GM23338 (cell line): Measurements from ENCODE around the gene IFITM10. TPM values are rescaled to one million over a fixed set of nuclear protein-coding genes. Genes with fewer than 3 reads are reported as not detected.
"Not testable (repeated sequence)": the region's sequence is repeated elsewhere in the genome, so short reads cannot be mapped to it uniquely, and the experiment has no call there.

Experiments
- ATAC-seq: fragments of 200-7000 bp; cut with Tn5 transposase; 3 replicates; pipeline ENCODE4 v1.9.1; 2020
- DNase-seq: peaks from one replicate; pipeline ENCODE4 v3.0.0-alpha.2; 2015; ENCODE audit warnings: low spot score
- H2AFZ ChIP-seq: fragments of 200-600 bp; sonication (generic); 2 replicates; pipeline ENCODE4 v1.8.0; 2016; ENCODE audit warnings: antibody characterized with exemption, mild to moderate bottlenecking, moderate library complexity
- H3F3A ChIP-seq: fragments of 200-600 bp; sonication (generic); replicated peaks from 2 replicates; pipeline ENCODE4 v1.8.0; 2017; ENCODE audit warnings: antibody characterized with exemption, mixed run types, low read depth
- H3K27ac ChIP-seq: fragments of 200-600 bp; sonication (generic); 2 replicates; pipeline ENCODE4 v1.6.1; 2016; ENCODE audit warnings: low read depth
- H3K27me3 ChIP-seq: fragments of 200-600 bp; sonication (generic); 2 replicates; pipeline ENCODE4 v1.8.0; 2016; ENCODE audit warnings: mild to moderate bottlenecking, mixed run types, moderate library complexity; ENCODE audit not compliant: insufficient read depth
- H3K36me3 ChIP-seq: fragments of 200-600 bp; sonication (generic); 2 replicates; pipeline ENCODE4 v1.8.0; 2016; ENCODE audit warnings: mild to moderate bottlenecking; ENCODE audit not compliant: insufficient read depth
- H3K4me1 ChIP-seq: fragments of 200-600 bp; sonication (generic); 2 replicates; pipeline ENCODE4 v1.8.0; 2016; ENCODE audit warnings: mild to moderate bottlenecking, moderate library complexity; ENCODE audit not compliant: insufficient read depth
- H3K4me2 ChIP-seq: fragments of 200-600 bp; sonication (generic); 2 replicates; pipeline ENCODE4 v1.7.1; 2017; ENCODE audit warnings: mixed run types
- H3K4me3 ChIP-seq: fragments of 200-600 bp; sonication (generic); 2 replicates; pipeline ENCODE4 v1.6.1; 2016; ENCODE audit warnings: mixed run types
- H3K79me2 ChIP-seq: fragments of 200-600 bp; sonication (generic); replicated peaks from 2 replicates; pipeline ENCODE4 v1.8.0; 2017; ENCODE audit warnings: mild to moderate bottlenecking; ENCODE audit not compliant: insufficient read depth
- H3K9me2 ChIP-seq: fragments of 200-600 bp; sonication (generic); 2 replicates; pipeline ENCODE4 v1.8.0; 2017; ENCODE audit not compliant: insufficient read depth
- H4K20me1 ChIP-seq: fragments of 200-600 bp; sonication (generic); replicated peaks from 2 replicates; pipeline ENCODE4 v1.8.0; 2017; ENCODE audit warnings: mild to moderate bottlenecking; ENCODE audit not compliant: insufficient read depth
- H3K27ac Mint-ChIP-seq: 2 replicates; pipeline ENCODE4 v1.8.0; 2020; ENCODE audit warnings: inconsistent platforms, mild to moderate bottlenecking, moderate library complexity, mixed read lengths
- H3K27me3 Mint-ChIP-seq: 3 replicates; pipeline ENCODE4 v1.8.0; 2022; ENCODE audit warnings: low read depth, mild to moderate bottlenecking, moderate library complexity, mixed read lengths, inconsistent platforms; ENCODE audit not compliant: insufficient read depth, poor library complexity
- H3K36me3 Mint-ChIP-seq: 3 replicates; pipeline ENCODE4 v1.8.0; 2021; ENCODE audit warnings: low read depth, mild to moderate bottlenecking, inconsistent platforms, moderate library complexity, mixed read lengths
- H3K4me1 Mint-ChIP-seq: 3 replicates; pipeline ENCODE4 v1.8.0; 2020; ENCODE audit warnings: mild to moderate bottlenecking, inconsistent platforms, mixed read lengths
- H3K4me3 Mint-ChIP-seq: 3 replicates; pipeline ENCODE4 v1.8.0; 2021; ENCODE audit warnings: moderate library complexity, mild to moderate bottlenecking, inconsistent platforms, mixed read lengths
- H3K9me3 Mint-ChIP-seq: 3 replicates; pipeline ENCODE4 v1.8.0; 2020; ENCODE audit warnings: moderate library complexity, mild to moderate bottlenecking, inconsistent platforms, mixed read lengths
- JUNB ChIP-seq: IDR thresholded peaks from one replicate; pipeline ENCODE4 v1.6.1; 2016; ENCODE audit warnings: antibody characterized with exemption; ENCODE audit not compliant: unreplicated experiment
- NANOG ChIP-seq: IDR thresholded peaks from 2 replicates; pipeline ENCODE4 v1.6.1; 2016; ENCODE audit warnings: antibody characterized with exemption, borderline replicate concordance
- POLR2AphosphoS5 ChIP-seq: IDR thresholded peaks from 2 replicates; pipeline ENCODE4 v1.6.1; 2016; ENCODE audit warnings: antibody characterized with exemption, low read depth
- polyA plus RNA-seq: library from polyadenylated mRNA; unstranded; fragments of >200 nt; fragmentation: Nextera tagmentation; extraction: Ambion mirVana; gene quantifications from 2 replicates; pipeline ENCODE4 v1.2.1, GENCODE V29; 2016
- total RNA-seq: library from RNA; depleted of rRNA; stranded (reverse); fragments of >200 nt; shearing (Covaris generic); gene quantifications from 2 replicates; pipeline ENCODE4 v1.2.3, GENCODE V29; 2014
- TF ChIP-seq, protein P1 (sequence below): fragments of 250-450 bp; sonication (Bioruptor Pico); IDR thresholded peaks from 2 replicates; pipeline ENCODE4 v1.5.0; 2020; ENCODE audit warnings: mild to moderate bottlenecking, moderate library complexity

Gene IFITM10
- total and polyA plus RNA-seq, 2 experiments from 2014 or later, result 0.06 TPM; not detected in 1

DNA sequence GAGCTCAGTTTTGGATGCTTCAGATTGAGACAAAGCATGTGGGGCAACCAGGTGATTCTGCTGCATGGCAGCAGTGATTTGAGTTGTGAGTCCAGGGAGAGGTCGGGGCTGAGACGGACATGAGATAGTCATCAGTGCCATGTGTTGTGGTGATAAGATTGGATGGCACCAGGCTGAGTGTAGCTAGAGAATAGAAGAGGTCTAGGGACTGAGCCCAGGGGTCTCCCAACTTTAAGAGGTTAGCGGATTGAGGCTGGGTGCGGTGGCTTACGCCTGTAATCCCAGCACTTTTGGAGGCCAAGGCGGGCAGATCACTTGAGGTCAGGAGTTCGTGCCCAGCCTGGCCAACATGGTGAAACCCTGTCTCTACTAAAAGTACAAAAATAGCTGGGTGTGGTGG is 19.7 kb upstream of the IFITM10 start (continued):
- TF ChIP-seq, protein P1, sequence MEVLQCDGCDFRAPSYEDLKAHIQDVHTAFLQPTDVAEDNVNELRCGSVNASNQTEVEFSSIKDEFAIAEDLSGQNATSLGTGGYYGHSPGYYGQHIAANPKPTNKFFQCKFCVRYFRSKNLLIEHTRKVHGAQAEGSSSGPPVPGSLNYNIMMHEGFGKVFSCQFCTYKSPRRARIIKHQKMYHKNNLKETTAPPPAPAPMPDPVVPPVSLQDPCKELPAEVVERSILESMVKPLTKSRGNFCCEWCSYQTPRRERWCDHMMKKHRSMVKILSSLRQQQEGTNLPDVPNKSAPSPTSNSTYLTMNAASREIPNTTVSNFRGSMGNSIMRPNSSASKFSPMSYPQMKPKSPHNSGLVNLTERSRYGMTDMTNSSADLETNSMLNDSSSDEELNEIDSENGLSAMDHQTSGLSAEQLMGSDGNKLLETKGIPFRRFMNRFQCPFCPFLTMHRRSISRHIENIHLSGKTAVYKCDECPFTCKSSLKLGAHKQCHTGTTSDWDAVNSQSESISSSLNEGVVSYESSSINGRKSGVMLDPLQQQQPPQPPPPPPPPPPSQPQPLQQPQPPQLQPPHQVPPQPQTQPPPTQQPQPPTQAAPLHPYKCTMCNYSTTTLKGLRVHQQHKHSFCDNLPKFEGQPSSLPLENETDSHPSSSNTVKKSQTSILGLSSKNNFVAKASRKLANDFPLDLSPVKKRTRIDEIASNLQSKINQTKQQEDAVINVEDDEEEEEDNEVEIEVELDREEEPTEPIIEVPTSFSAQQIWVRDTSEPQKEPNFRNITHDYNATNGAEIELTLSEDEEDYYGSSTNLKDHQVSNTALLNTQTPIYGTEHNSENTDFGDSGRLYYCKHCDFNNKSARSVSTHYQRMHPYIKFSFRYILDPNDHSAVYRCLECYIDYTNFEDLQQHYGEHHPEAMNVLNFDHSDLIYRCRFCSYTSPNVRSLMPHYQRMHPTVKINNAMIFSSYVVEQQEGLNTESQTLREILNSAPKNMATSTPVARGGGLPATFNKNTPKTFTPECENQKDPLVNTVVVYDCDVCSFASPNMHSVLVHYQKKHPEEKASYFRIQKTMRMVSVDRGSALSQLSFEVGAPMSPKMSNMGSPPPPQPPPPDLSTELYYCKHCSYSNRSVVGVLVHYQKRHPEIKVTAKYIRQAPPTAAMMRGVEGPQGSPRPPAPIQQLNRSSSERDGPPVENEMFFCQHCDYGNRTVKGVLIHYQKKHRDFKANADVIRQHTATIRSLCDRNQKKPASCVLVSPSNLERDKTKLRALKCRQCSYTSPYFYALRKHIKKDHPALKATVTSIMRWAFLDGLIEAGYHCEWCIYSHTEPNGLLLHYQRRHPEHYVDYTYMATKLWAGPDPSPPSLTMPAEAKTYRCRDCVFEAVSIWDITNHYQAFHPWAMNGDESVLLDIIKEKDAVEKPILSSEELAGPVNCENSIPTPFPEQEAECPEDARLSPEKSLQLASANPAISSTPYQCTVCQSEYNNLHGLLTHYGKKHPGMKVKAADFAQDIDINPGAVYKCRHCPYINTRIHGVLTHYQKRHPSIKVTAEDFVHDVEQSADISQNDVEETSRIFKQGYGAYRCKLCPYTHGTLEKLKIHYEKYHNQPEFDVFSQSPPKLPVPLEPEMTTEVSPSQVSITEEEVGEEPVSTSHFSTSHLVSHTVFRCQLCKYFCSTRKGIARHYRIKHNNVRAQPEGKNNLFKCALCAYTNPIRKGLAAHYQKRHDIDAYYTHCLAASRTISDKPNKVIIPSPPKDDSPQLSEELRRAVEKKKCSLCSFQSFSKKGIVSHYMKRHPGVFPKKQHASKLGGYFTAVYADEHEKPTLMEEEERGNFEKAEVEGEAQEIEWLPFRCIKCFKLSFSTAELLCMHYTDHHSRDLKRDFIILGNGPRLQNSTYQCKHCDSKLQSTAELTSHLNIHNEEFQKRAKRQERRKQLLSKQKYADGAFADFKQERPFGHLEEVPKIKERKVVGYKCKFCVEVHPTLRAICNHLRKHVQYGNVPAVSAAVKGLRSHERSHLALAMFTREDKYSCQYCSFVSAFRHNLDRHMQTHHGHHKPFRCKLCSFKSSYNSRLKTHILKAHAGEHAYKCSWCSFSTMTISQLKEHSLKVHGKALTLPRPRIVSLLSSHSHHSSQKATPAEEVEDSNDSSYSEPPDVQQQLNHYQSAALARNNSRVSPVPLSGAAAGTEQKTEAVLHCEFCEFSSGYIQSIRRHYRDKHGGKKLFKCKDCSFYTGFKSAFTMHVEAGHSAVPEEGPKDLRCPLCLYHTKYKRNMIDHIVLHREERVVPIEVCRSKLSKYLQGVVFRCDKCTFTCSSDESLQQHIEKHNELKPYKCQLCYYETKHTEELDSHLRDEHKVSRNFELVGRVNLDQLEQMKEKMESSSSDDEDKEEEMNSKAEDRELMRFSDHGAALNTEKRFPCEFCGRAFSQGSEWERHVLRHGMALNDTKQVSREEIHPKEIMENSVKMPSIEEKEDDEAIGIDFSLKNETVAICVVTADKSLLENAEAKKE (CRISPR knock-in tag), result no peak
- TF ChIP-seq NANOG, result no peak

DNA sequence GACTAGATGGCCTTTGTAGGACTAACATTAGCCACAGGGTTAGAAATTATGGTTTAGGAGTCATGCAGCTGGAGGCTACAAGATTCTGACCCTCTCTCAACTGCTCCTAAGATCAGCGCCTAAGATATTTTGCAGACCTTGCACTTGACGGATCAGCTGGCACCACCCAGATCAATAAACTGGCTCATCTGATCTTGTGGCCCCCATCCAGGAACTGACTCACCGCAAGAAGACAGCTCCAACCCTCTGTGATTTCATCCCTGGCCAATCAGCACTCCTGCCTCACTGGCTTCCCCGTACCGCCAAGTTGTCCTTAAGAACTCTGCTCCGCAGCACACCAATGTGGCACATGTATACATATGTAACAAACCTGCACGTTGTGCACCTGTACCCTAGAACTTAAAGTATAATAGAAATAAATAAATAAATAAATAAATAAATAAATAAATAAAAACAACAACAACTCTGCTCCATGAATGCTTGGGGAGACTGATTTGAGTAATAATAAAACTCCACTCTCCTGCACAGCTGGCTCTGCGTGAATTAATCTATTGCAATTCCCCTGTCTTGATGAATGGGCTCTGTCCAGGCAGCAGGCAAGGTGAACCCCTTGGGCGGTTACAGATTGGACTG is 19.0 kb upstream of the IFITM10 start:
- not testable (repeated sequence) for H3K4me2 ChIP-seq, H3K9me3 Mint-ChIP-seq, H3K4me3 Mint-ChIP-seq, H2AFZ ChIP-seq, ATAC-seq, H3K27ac ChIP-seq, H3K27me3 ChIP-seq, H3K4me3 ChIP-seq, H3K36me3 Mint-ChIP-seq, H3K36me3 ChIP-seq, H3F3A ChIP-seq, H3K79me2 ChIP-seq, DNase-seq, H3K9me2 ChIP-seq, H4K20me1 ChIP-seq, H3K27ac Mint-ChIP-seq
- H3K4me1 Mint-ChIP-seq, result peaks cover 20% of the 10 kb centered on the region
- H3K27me3 Mint-ChIP-seq, result peaks cover 23% of the 10 kb centered on the region
- H3K4me1 ChIP-seq, result peaks cover 11% of the 10 kb centered on the region; the same call in 1 of the 2 replicates

DNA sequence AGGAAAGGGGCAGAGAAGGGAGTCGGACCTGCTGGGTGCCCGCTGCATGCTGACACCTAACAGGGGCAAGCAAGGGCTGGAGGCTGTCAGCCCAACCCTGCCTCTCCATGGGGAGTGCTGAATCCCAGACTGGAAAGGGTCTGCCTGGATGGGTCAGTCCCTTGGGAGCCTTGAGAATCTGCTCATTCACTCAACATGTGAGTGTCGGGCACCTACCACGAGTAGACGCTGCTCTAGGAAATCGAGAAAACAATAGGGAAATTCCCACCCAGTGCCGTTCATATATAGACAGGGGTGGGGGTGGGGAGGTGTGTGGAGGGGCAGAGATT is 17.7 kb upstream of the IFITM10 start:
- TF ChIP-seq JUNB, result no peak
- no peak for TF ChIP-seq POLR2AphosphoS5
- Mint-ChIP-seq H3K27me3 (peaks cover 22% of the 10 kb centered on the region), H3K9me3 (no peaks in the 10 kb centered on the region), H3K4me1 (peaks cover 12% of the 10 kb centered on the region), H3K27ac (no peak overlapping the region), H3K4me3 (no peak overlapping the region), H3K36me3 (no peaks in the 10 kb centered on the region; the same call in 2 of the 3 replicates)
- H3K27me3 ChIP-seq, result no peaks in the 10 kb centered on the region
- no peaks in the 10 kb centered on the region for H3F3A ChIP-seq
- no peaks in the 10 kb centered on the region for H3K36me3 ChIP-seq
- DNase-seq (no peak), ATAC-seq (no peak)
- H3K4me2 ChIP-seq, result no peak overlapping the region
- no peak overlapping the region for H3K4me3 ChIP-seq
- no peak overlapping the region for H3K27ac ChIP-seq
- no peaks in the 10 kb centered on the region for H3K9me2 ChIP-seq
- H4K20me1 ChIP-seq, result no peaks in the 10 kb centered on the region
- no peak overlapping the region for H2AFZ ChIP-seq
- H3K4me1 ChIP-seq, result peaks cover 11% of the 10 kb centered on the region; the same call in 1 of the 2 replicates
- H3K79me2 ChIP-seq, result peaks cover 4% of the 10 kb centered on the region
